B cell (primary cell): Measurements from ENCODE around the gene RBP4. TPM values are rescaled to one million over a fixed set of nuclear protein-coding genes. Genes with fewer than 3 reads are reported as not detected.

Source experiments
- ATAC-seq: fragments of 200-7000 bp; cut with Tn5 transposase; one replicate; pipeline ENCODE4 v1.10.0; 2021; ENCODE audit warnings: low read depth, mild to moderate bottlenecking, moderate number of reproducible peaks, moderate library complexity
- CTCF ChIA-PET: fragments of 350-600 bp; sonication (Branson Sonifier 250); formaldehyde crosslinking; loops from one replicate; lab custom pipeline; 2021; ENCODE audit warnings: antibody characterized with exemption, inconsistent platforms; lab: Charles Lee
- POLR2A ChIA-PET: fragments of 350-600 bp; sonication (Branson Sonifier 250); formaldehyde crosslinking; loops from one replicate; lab custom pipeline; 2021; ENCODE audit warnings: antibody characterized with exemption; lab: Charles Lee
- DNase-seq: peaks from one replicate; pipeline ENCODE4 v3.0.0; 2013
- H2AFZ ChIP-seq: 2 replicates; pipeline ENCODE4 v1.6.1; 2012; ENCODE audit warnings: mild to moderate bottlenecking, low read depth, low read length; ENCODE audit not compliant: insufficient read depth, poor library complexity, severe bottlenecking
- H3K27ac ChIP-seq, 2 donors: 1 replicate in 1 of 2; 2 replicates in 1 of 2; pipeline ENCODE4 v1.5.1; 2012 to 2013; ENCODE audit warnings: low read length in 2 of 2, mild to moderate bottlenecking in 2 of 2, moderate library complexity in 1 of 2
- H3K27me3 ChIP-seq, 4 experiments: fragments of 200-600 bp in 1 of 4; sonication (generic) in 1 of 4; replicated peaks in 1 of 4; 1 replicate in 2 of 4; 2 replicates in 2 of 4; pipeline versions ENCODE4 v1.6.1 to v1.7.0; 2013 to 2016; ENCODE audit warnings: low read length in 3 of 4, mild to moderate bottlenecking in 2 of 4, mixed read lengths in 1 of 4, moderate library complexity in 1 of 4; ENCODE audit not compliant: insufficient read depth in 4 of 4, control insufficient read depth in 3 of 4; ENCODE audit errors: control extremely low read depth in 1 of 4
- H3K36me3 ChIP-seq, 2 experiments: replicated peaks in 1 of 2; 1 replicate in 1 of 2; 2 replicates in 1 of 2; pipeline versions ENCODE4 v1.6.1 to v1.7.1; 2013; ENCODE audit warnings: low read length in 1 of 2; ENCODE audit not compliant: insufficient read depth in 2 of 2, control insufficient read depth in 1 of 2; ENCODE audit errors: control extremely low read depth in 1 of 2, extremely low read depth in 1 of 2
- H3K4me1 ChIP-seq, 2 donors: fragments of 200-600 bp in 1 of 2; sonication (generic) in 1 of 2; 1 replicate in 1 of 2; 2 replicates in 1 of 2; pipeline versions ENCODE4 v1.5.1 to v1.6.1; 2013 to 2017; ENCODE audit warnings: low read length in 2 of 2; ENCODE audit not compliant: control insufficient read depth in 2 of 2, insufficient read depth in 2 of 2
- H3K4me2 ChIP-seq: replicated peaks from 2 replicates; pipeline ENCODE3; 2012; ENCODE audit warnings: mild to moderate bottlenecking, low read depth, low read length; ENCODE audit not compliant: poor library complexity, severe bottlenecking
- H3K4me3 ChIP-seq, 5 experiments: fragments of 200-600 bp in 1 of 5; sonication (generic) in 1 of 5; 1 replicate in 3 of 5; 2 replicates in 2 of 5; pipeline versions ENCODE4 v1.5.1 to v1.7.0; 2011 to 2016; ENCODE audit warnings: low read length in 4 of 5, mild to moderate bottlenecking in 4 of 5, low read depth in 2 of 5, control low read depth in 1 of 5, moderate library complexity in 1 of 5; ENCODE audit not compliant: insufficient read depth in 1 of 5; ENCODE audit errors: control extremely low read depth in 1 of 5, extremely low read depth in 1 of 5
- H3K79me2 ChIP-seq: fragments of 200-600 bp; sonication (generic); one replicate; pipeline ENCODE4 v1.6.0; 2016; ENCODE audit warnings: low read length; ENCODE audit not compliant: control insufficient read depth, insufficient read depth
- H3K9ac ChIP-seq: fragments of 200-600 bp; sonication (generic); 2 replicates; pipeline ENCODE4 v1.6.1; 2017; ENCODE audit warnings: mild to moderate bottlenecking, low read length, moderate library complexity
- H3K9me3 ChIP-seq, 3 donors: one replicate each; pipeline versions ENCODE4 v1.6.1 to v1.7.1; 2013; ENCODE audit warnings: low read length in 2 of 3; ENCODE audit not compliant: control insufficient read depth in 2 of 3, insufficient read depth in 1 of 3; ENCODE audit errors: control extremely low read depth in 1 of 3
- H4K20me1 ChIP-seq: 2 replicates; pipeline ENCODE4 v1.6.0; 2012; ENCODE audit warnings: mild to moderate bottlenecking, low read length; ENCODE audit not compliant: insufficient read depth, control insufficient read depth, poor library complexity, severe bottlenecking
- H3K27ac Mint-ChIP-seq: one replicate; pipeline ENCODE4 v1.8.0; 2021; ENCODE audit warnings: mixed read lengths
- H3K27me3 Mint-ChIP-seq: one replicate; pipeline ENCODE4 v1.8.0; 2021; ENCODE audit warnings: mixed read lengths
- H3K4me1 Mint-ChIP-seq: one replicate; pipeline ENCODE4 v1.8.0; 2021; ENCODE audit warnings: mixed read lengths
- H3K4me3 Mint-ChIP-seq: one replicate; pipeline ENCODE4 v1.8.0; 2021; ENCODE audit warnings: mixed read lengths
- H3K9me3 Mint-ChIP-seq: one replicate; pipeline ENCODE4 v1.8.0; 2022; ENCODE audit warnings: mixed read lengths; ENCODE audit not compliant: insufficient read depth
- CTCF ChIP-seq: fragments of 200-600 bp; IDR thresholded peaks from one replicate; pipeline ENCODE4 v1.8.0; 2022; ENCODE audit warnings: antibody characterized with exemption, mild to moderate bottlenecking
- EZH2 ChIP-seq: IDR thresholded peaks from 2 replicates; pipeline ENCODE4 v1.6.1; 2012; ENCODE audit warnings: borderline replicate concordance, low read depth, mild to moderate bottlenecking, moderate library complexity, low read length; ENCODE audit not compliant: insufficient read depth, poor library complexity, severe bottlenecking
- whole genome bisulfite sequencing: methylation state at CpG from one replicate; pipeline ENCODE4 v1.1.5; 2013; ENCODE audit warnings: missing lambda C conversion rate; ENCODE audit not compliant: insufficient coverage; 5-methylcytosine and 5-hydroxymethylcytosine counted together
- intact Hi-C: fragments of 100-400 bp; cut with micrococcal nuclease; formaldehyde crosslinking; loops from one replicate; pipeline ENCODE4 v1.10.0; 2022
- polyA plus RNA-seq: library from polyadenylated mRNA; depleted of rRNA; stranded (reverse); fragments of >200 nt; gene quantifications from 2 replicates; pipeline ENCODE4 v1.2.3, GENCODE V29; 2012
- total RNA-seq, 2 donors: library from RNA; stranded (reverse); fragments of 120-200 nt in 1 of 2; gene quantifications; 1 replicate in 1 of 2; 2 replicates in 1 of 2; pipeline versions ENCODE4 v1.2.3 to v1.2.4, GENCODE V29; 2013 to 2022

The RBP4 gene
- total and polyA plus RNA-seq, 2 donors (not counting 1 experiment from before 2014, with no cell fraction given): not detected

GRCh38 chr10:93590638-93591037, 10.4 kb downstream of the RBP4 start:
- intact Hi-C loops: no loop called here
- TF ChIP-seq EZH2 (no peak), CTCF (no peak)
- ChIA-PET POLR2A (no interaction called here), CTCF (no interaction called here)
- Histone ChIP-seq H3K4me3 (no peak overlapping the region), H3K79me2 (no peaks in the 10 kb centered on the region), H3K36me3 (no peaks in the 10 kb centered on the region), H3K9me3 (no peaks in the 10 kb centered on the region), H4K20me1 (no peaks in the 10 kb centered on the region), H2AFZ (no peak overlapping the region), H3K27me3 (peaks cover 0 to 4% (median 0%) of the 10 kb centered on the region in 4 experiments), H3K27ac (no peak overlapping the region), H3K4me1 (no peaks in the 10 kb centered on the region), H3K4me2 (no peak overlapping the region), H3K9ac (no peak overlapping the region)
- Mint-ChIP-seq H3K27me3 (peaks cover 7% of the 10 kb centered on the region), H3K4me1 (no peaks in the 10 kb centered on the region), H3K4me3 (no peak overlapping the region), H3K27ac (no peak overlapping the region), H3K9me3 (no peaks in the 10 kb centered on the region)
- ATAC-seq (no peak), DNase-seq (no peak)
- WGBS: 92% methylated on average over 6 of the region's 7 CpGs

GRCh38 chr10:93589648-93590562, 11.1 kb downstream of the RBP4 start:
- WGBS: 93% methylated on average over 12 of the region's 15 CpGs
- Histone ChIP-seq H4K20me1 (no peaks in the 10 kb centered on the region), H3K27me3 (peaks cover 0 to 4% (median 0%) of the 10 kb centered on the region in 4 experiments), H3K79me2 (no peaks in the 10 kb centered on the region), H3K9me3 (no peaks in the 10 kb centered on the region), H3K4me2 (no peak overlapping the region), H3K9ac (no peak overlapping the region), H3K36me3 (no peaks in the 10 kb centered on the region), H3K27ac (no peak overlapping the region), H3K4me1 (no peaks in the 10 kb centered on the region), H3K4me3 (no peak overlapping the region), H2AFZ (no peak overlapping the region)
- no peak overlapping the region for H3K27ac Mint-ChIP-seq
- POLR2A ChIA-PET: no interaction called here
- H3K4me1 Mint-ChIP-seq: no peaks in the 10 kb centered on the region
- intact Hi-C loops: no loop called here
- no peak for TF ChIP-seq CTCF
- no peak for TF ChIP-seq EZH2
- peaks cover 7% of the 10 kb centered on the region for H3K27me3 Mint-ChIP-seq
- ATAC-seq: no peak
- no peak overlapping the region for H3K4me3 Mint-ChIP-seq
- no peaks in the 10 kb centered on the region for H3K9me3 Mint-ChIP-seq
- DNase-seq: no peak
- CTCF ChIA-PET: no interaction called here
